GM19351 (cell line): Measurements from ENCODE around the gene TMEM183A.

Experiments used
- ATAC-seq: cut with Tn5 transposase; IDR thresholded peaks from one replicate; pipeline ENCODE4 v1.9.1; 2021; ENCODE audit warnings: mild to moderate bottlenecking, moderate library complexity; ENCODE audit not compliant: unreplicated experiment

TMEM183A gene

DNA sequence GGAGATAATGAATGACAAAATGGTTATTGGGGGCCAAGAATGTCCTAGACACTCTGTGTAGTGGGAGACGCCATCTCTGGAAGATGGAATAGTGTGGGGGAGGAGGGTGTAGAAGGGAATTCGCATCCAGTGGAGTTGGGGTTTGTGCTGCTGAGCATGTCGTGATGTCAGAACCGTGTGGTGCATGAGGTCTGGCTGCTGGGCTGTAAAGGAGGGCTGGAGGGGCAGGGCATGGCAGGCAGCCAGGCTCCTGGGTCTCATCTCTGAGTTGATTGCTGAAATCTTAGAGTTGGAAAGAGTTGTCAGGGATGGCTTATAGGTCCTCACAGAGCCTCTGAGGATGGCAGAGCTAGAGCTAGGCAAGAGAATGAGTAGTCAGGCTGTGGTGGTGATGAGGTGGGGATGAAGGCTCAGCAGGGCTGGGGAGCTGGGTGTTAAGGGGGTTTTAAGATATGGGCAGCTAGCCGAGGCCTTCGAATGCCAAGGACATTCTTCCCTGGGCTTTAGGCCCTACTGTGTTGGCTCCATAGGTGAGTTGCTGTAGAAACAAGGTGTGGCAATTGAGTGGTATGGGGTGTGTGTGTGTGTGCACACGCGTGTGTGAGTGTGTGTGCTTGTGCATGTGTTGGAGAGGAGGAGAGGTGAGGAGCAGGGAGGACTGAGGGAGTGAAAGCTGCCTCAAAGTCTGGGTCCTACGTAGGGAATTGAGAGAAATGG is 21.1 kb downstream of the TMEM183A start:
- ATAC-seq = no peak

DNA sequence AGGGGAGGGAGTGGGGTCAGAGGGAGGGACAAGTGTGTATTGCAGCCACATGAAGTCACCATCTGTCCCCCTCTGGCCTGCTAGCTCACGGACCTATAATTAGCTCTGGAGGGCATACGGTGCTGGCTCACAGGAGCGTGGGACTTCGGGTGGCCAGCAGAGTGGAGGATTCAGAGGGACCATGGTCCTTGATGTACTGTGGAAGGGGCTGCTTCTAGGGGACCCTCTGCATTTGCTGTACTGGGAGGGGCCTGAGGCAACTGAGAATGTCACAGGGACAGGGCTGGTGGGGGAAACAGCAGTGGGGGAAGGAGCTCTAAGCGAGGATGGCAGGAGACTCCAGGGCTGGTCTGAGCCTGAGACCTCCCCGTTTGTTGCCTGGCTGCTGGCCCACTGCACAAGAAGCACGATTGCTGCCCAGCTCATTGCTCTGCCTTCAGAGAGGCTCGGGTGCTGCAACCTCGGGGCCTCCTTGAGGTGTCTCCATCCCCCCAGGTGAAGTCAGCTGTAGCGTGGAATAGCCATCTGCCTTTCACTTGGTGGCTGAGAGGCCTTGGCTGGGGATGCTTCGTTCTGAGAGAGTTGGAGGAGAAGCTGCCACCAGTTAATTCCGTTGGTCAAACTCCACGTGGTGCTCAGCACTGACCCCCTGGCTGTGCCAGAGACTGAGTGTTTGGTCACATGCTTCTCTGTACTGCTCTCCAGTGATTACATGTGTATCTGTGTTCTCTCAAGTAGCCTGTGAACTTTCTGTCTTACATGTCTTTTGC is 21.8 kb downstream of the TMEM183A start:
- ATAC-seq = no peak

DNA sequence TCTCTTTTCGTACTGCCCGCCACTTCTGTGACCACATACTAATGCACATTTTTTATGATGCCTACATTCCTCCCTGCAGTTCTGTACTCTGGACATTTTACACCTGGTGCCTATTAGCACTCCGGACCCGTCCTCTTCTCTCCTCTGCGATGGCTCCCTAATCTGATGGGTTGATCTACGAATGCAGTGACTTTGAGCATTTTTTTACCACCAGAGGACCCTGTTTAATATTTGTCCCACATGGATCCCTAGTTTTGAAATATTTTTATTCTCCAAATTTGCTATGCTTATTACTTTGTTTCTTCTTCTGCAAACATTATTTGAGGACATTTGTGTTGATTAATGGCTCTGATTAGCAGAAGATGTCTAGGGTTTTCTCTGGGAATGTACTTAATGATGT is 24.3 kb downstream of the TMEM183A start:
- no peak for ATAC-seq

DNA sequence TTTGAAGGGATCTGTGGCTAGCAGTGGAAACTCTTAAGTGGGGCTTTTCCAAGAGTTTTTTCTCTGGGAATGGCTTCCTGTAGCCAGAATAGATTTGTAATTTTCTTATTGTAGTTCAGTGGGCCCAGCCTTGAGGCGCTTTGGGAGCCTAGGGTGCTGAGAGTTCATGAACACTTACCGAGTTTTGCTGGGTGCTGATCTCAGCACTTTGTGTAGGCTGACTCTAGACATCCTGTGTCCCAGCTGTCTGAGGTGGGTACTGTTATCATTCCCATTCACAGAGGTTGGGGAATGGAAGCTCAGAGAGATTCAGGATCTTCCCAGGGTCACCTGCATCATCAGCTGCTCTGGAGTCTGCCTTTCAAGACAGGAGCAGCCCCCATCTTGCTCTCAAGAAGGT is 26.1 kb downstream of the TMEM183A start:
- no peak for ATAC-seq

DNA sequence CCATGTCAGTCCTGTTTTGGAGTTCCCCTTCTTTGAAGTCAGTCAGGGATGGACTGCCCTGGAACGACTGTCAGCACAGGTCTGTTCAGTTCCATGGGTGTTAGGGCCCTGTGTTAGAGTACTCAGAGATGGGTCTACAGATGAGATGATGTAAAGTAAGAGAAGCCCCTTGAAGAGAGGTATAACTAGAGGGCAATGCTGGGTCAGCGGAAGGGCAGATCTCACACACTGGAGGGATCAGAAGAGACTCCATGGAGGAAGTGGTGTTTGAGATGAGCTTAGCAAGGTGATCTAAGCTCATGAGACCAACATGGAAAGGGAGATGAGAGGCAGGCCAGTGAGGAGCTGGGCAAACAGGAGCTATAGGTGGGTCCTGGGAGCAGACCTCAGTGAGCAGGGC is 26.7 kb downstream of the TMEM183A start:
- ATAC-seq = no peak

DNA sequence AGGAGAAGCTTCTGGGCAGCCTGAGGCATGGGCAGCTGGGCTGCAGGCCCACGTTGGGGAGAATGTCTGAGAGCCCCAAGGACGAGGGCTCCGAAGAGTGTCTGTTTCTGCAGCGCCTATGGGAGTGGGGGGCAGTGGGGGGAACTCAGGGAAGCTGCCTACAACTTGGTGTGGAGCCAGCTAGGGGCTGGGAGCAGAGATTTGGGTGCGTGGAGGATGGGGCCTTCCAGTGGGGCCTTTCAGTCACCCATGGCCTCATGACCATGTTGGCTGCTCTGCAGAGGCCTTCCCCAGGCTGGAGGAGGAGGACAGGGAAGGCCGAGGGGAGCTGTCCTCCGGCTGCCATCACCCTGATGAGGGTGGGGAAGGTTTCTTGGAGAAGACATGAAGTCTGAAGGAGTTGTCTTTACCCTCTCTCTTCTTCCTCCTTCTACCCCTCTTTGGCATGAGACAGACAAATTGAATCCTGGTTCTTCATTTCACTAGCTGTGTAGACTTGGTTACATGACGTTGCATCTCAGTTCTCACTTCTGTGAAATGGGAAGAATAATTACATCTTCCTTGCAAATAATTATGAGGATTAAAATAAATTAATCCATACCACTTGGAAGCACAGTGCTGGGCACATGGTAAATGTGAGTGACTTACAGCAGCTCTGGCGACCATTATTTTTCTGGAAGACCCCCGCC is 27.4 kb downstream of the TMEM183A start:
- ATAC-seq = no peak

DNA sequence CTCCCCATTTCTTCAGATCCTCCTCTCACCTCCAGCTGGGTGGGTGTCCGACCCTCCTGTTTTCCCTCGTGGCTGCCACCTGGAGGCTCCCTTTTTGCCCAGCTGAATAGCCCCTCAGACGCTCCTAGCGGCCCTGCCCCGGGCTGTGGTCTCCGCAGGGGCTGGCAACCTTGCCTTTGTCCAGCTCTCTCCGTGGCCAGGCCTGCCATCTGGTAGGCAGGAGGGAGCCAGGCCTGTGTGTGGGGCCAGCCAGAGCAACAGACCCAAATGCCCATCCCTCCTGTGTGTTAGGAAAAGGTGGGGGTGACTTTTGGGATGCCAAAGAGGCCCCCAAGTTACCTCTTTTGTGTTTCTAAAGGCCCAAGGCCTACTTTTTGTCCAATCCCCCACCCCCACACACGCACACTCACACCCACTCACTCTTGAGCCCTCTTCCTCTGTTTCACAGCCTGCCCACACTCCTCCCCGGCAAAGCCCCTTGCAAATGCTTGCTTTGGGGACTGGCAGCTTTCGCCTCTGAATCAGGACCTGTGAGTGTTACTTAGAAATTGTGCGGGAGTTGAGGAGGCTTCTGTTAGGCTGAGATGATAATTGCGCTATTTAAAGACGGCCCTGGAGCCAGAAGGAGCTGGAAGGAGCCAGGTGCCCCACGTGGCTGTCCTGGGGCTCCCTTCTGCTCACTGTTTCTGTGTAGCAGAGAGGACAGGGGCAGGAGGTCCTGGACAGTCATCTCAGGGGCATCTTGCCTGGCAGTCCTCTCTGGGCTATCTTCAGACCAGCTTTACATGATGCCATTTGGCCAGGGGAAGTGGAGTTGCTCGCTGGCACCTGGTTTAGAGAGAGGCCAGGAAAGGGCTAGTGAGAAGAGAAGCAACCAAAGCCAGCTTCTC is 28.2 kb downstream of the TMEM183A start:
- no peak for ATAC-seq

DNA sequence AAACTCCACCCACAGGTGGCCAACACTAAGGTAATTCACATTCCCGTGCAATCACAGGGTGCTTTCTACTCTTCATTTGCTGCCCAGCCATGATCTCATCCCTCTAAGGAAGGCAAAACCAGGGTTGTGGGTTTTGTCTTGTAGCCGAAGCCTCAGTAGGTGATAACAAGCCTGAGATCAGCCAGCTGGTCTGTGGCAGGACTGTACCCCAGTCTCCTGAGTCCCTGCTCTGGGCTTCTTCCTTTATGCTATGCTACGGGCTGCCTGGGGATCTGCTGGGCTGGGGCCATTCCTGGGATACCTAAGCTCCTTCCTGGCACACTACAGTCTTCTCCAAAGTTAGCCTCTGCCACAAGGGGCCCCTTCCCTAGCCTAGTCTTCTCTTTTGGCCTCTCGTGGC is 29.0 kb downstream of the TMEM183A start:
- ATAC-seq = no peak

DNA sequence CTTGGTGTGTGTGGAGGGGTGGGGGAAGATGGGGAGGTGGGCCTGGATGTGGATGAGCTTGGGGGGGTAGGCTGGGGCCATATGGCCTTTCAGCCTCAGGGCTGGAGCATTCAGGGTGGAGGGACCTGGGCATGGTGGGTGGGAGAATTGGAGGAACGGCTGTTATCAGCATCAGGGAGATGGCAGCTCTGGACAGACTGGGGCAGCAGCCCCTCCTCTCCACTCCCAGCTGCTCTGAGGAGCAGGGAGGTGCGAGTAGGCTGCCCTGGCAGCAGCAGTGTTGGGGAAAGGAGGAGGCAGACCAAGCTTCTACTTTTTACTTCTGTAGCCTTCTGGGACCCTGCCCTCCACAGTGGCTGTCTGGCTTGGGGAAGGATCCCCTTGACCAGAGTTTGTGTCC is 29.4 kb downstream of the TMEM183A start:
- ATAC-seq = no peak

DNA sequence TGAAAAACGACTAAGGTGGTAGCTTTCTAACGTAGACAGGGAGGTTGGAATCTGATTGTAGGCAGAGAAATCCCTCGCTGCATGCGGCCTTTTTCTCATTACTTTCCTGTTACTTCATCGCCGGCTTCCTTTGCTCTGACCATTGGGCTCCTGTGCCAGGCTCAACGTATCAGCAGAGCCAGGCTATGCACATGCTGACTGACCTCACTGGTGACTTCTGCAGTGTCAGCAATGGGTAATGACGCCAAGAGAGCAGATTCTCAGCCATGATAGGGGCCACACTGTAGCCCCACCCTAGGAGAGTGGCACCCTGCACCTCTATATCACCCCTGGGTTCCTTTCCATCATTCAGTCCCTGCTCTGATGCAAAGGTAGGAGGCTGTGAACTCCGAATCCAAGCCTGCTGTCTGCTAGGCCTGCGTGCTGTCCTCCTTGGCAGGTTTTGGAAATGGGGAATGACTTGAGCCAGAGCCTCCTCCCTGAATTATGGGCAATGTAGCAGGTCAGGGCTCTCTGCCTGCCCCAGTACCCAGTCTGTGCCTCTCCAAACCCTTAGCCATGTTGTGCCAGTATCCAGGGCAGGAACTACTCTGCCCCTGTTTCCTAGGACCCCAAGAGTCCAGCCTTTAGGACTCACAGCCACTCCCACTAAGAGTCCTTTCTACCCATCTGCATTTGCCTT is 30.5 kb downstream of the TMEM183A start:
- no peak for ATAC-seq

DNA sequence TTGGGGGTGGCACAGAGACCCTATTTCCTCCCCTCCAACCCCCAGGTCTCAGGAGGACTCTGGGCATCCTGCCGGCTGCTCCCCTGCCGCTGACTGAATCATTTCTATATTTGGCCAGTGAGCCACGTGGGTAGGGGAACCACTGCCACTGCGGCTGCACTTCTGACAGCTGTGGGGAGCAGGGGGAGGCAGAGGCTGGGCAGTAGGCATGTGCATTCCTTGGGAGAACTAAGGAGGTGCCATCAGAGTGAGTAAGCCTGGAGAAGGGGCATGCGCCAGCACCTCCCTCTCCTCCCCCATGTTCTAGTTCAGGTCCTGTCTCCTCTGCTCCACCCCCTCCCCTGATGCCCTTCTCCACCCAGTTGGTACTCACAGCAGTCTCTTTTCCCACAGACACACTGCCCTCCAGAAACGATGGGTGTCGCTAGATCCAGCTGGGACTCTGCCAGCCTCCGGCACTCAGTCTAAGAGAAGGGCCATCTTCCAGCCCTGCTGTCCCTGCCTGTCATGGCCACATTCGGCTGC is 31.1 kb downstream of the TMEM183A start:
- ATAC-seq = peak; percentile 44

DNA sequence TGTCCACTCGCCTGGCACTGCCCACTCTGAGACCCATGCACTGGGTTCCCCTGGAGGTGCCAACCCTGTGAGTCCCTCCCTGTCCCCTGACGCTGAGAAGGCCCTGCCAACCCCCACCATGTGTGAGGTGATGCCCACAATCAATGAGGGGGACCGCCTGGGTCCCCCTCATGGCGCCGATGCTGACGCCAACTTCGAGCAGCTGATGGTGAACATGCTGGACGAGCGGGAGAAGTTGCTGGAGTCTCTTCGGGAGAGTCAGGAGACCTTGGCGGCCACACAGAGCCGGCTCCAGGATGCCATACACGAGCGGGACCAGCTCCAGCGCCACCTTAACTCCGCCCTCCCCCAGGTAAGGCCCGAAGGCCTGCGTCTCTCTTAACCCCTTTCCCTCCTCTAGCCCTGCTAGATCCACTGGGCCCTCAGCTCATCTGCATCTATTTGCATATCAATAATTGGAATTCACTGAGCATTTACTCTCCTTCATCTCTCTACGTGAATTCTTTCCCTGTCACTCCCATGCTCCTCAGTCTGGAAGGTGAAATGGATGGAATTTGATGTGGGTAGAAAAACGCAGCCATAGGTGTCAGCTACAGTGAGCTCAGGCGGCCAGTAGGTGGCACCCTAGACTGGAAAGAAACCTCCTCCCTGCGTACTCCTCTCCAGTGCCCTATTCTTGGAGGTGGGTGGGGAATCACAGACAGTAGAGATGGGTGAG is 31.9 kb downstream of the TMEM183A start:
- ATAC-seq = peak; percentile 62

DNA sequence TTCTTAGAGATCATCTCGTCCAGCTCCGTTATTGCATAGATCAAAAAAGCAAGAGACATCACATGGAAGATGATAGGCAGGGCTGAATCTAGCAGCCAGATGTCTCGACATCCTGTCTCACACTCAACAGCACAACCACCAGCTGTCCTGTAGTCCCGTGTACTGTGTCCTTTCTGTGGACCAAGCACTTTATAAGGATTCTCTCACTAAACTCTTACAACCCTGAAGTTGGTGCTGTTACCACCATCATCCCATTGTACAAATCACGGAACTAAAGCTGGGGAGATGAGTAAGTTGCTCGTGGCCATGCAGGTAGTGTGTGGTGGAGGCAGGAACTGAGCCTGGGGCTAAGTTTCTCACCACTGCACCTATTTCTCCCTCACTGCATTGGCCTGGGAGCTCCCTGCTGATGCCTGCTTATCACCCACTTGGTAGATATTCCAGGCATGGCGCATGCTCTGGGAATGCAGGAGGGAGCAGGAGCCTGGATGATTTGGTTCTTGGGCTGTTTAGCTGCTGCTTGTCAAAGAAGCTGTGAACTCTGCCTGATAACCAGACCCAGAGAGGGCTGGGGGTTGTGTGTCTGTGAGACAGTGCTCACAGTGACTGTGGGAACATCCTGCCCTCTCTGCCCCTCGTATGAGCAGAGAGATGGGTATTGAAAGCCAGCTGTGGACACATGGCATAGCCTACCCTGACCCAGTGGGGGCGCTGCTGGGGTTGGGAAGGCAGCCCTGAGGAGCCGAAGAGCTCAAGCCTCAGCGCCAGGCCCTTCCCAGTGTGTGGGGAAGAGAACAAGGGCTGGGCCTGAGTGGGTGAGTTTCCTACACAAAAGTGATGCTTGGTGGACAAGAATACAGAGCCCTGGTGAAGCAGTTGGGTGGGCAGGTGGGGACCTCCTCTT is 32.7 kb downstream of the TMEM183A start:
- no peak for ATAC-seq

DNA sequence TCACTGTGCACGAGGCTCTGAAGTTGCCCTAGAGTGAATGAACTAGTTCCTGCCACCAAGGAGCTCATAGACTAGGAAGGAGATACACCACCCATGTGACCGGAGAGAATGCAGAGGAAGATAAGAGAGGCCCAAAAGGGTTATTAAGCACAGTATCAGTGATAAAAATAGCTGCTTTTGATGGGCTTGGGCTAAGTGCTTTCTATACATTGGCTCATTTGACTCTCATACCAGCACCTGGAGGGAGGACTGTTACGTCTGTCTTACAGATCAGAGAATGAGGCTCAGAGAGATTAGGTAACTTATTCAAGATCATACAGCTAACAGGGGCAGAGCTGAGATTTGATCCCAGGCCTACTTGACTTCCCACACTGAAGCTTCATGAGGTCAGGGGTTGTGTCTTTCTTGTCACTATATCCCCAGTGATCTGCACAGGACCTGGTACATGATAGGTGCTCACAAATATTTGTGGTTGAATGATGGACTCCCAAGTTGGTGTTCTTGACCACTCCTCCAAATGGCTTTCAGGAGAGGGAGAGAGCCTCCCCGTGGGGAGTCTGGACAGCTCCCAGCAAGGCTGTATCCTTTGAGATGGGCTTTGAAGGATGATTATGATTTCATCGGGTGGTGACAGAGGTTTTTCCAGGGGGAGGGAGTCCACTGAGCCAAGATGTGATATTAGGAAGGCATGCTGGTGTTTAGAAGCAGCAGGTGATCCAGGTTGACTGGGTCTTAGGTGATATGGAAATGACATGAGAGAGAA is 33.5 kb downstream of the TMEM183A start:
- ATAC-seq = no peak

DNA sequence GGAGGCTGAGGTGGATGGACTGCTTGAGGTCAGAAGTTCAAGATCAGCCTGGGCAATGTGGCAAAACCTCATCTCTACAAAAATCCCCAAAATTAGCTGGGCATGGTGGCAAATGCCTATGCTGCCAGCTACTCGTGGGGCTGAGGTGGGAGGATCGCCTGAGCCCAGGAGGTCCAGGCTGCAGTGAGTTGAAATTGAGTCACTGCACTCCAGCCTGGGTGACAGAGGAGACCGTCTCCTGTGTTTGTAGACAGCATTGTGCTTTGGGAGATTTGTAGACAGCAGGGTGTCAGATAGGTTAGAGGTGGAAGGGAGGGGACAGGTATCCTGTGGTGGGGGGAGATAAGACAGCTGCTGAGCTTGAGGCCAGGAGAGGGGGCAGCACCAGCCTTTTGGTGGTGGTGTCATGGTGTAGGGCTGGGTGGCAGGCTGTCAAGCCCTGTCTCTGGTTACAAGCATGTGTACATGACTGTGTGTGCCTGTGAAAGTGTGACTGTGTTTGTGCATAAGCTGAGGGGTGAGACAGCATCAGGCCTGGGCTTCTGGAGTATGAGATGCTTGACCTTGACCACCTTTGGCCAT is 34.3 kb downstream of the TMEM183A start:
- no peak for ATAC-seq

DNA sequence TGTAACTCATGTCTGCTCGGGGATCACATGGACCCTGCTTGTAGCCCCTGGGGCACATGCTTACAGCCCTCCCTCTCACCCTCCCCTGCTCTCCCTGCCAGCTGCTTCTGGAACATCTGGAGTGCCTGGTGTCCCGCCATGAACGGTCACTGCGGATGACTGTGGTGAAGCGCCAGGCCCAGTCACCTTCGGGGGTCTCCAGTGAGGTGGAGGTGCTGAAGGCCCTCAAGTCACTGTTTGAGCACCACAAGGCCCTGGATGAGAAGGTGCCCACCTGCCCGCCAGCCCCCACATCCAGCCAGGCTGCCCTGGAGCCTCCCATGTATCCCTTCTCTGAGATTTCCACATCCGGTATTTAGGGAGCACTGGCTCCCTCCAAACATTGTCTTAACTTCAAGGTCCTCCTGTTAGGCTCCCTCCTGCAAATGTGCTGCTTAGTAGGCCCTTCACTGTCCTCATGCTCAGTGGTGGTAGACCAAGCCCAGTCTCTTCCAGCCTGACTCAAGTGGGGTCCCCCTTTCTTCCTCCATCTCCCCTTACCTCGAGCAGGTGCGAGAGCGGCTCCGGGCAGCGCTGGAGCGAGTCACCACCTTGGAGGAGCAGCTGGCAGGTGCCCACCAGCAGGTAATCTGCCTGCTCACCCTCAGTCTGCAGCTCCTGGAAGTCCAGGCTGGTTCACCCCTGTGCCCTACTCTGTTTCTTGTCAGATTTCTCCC is 36.8 kb downstream of the TMEM183A start:
- no peak for ATAC-seq
